LNCAP (cell line): ENCODE data around the gene CSRNP2.

Experiments
- TF ChIP-seq, protein P1 (sequence below): fragments of 450-650 bp; IDR thresholded peaks from 2 replicates; pipeline ENCODE4 v1.5.1; 2017; ENCODE audit warnings: mild to moderate bottlenecking

CSRNP2 gene

DNA sequence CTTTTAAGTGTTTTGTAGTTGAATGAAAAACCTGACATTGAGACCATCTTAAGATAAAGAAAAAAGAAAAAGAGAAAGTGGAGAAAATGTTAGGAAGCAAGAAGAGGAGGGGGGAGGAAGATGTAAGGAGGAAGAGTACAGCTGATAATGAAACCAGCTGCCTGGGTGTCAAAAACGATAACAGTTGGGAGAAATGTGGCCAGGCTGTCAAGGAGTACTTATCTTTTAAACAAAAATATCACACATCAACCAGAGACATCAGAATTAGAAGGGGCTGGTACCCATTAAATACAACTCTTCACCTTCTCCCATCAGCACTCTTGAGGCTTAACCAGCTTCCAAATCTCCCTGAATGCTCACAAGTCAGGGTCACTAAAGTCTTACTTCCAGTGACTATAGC lies 61.7 kb downstream of the CSRNP2 start:
- TF ChIP-seq, protein P1, sequence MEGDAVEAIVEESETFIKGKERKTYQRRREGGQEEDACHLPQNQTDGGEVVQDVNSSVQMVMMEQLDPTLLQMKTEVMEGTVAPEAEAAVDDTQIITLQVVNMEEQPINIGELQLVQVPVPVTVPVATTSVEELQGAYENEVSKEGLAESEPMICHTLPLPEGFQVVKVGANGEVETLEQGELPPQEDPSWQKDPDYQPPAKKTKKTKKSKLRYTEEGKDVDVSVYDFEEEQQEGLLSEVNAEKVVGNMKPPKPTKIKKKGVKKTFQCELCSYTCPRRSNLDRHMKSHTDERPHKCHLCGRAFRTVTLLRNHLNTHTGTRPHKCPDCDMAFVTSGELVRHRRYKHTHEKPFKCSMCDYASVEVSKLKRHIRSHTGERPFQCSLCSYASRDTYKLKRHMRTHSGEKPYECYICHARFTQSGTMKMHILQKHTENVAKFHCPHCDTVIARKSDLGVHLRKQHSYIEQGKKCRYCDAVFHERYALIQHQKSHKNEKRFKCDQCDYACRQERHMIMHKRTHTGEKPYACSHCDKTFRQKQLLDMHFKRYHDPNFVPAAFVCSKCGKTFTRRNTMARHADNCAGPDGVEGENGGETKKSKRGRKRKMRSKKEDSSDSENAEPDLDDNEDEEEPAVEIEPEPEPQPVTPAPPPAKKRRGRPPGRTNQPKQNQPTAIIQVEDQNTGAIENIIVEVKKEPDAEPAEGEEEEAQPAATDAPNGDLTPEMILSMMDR: no peak

DNA sequence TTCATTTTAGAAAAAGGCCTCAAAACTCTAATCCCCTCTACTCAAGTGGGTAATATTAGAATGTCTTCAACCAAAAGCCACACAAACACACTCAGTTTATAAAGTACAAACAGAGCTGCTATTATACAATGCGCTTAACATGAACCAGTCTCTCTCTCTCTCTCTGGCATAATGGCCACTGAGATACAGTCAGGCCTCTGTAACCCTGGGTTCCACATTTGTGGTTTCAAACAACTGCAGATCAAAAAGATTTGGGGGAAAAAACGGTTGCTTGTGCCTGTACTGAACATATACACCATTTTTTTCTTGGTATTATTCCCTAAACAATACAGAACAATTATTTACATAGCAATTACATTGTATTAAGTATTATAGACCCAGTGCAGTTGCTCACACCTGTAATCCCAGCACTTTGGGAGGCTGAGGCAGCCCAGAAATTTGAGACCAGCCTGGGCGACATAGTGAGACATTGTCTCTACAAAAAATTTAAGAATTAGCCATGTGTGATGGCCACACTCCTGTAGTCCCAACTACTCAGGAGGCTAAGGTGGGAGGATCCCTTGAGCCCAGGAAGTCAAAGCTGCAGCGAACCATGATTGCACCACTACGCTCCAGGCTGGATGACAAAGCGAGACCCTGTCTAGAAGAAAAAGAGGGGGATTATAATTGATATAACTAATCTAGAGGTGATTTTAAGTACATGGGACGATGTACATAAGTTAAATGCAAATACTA lies 62.8 kb downstream of the CSRNP2 start:
- TF ChIP-seq, protein P1: no peak

GRCh38 chr12:51019927-51020326 lies 63.5 kb downstream of the CSRNP2 start:
- TF ChIP-seq, protein P1: no peak

GRCh38 chr12:51018956-51019355 lies 64.4 kb downstream of the CSRNP2 start:
- TF ChIP-seq, protein P1: no peak

DNA sequence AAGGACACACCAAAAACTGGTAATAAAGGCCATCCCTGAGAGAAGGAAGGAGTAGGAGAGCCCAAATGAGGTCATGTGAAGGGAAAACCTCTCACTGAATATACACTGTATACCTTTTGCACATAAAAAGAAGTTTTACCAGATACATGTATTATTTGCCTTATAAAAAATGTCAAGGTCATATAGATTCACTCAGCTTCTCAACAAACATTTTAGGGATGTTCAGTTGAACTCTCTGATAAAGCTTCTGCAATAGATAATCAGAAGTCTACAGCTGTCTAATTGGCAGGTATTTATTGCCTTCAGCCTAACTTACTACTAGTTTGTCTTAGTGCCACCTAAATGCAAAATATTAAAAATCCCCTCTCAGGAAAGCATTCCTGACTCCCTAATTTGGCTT lies 65.9 kb downstream of the CSRNP2 start:
- TF ChIP-seq, protein P1: no peak

GRCh38 chr12:51013441-51013840 lies 70.0 kb downstream of the CSRNP2 start:
- TF ChIP-seq, protein P1: no peak

DNA sequence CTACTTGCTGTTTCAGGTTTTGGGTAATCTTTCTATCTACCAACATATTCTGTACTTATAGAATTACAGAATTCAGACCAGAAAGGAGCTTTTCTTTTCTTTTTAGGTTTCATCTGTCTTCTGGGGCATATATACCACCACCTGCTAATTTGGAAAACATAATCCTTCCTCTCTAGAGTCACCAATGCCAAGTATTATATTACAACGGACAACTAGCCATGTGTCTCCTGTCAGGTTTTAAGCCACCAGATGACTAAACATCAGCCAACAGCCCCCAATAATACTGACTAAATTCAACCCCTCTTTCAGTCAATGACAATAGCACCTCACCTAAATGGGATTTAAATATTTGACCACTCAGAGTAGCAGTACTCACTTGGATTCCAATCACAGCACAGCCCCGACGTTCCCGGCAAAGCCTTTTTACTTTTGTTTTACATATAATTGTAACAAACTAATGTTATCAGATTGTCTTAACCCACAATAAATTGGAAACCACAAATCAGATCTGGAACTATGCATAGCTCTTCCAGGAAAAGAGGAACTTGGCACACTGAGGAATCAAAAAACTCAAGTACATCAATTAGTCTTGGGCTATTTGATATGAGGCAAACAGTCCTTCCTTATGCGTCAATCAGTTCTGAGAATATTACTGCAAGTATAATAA lies 70.7 kb downstream of the CSRNP2 start:
- TF ChIP-seq, protein P1: no peak
